Activated naive CD4-positive, alpha-beta T cell treated with anti-CD3 and anti-CD28 coated beads, Interleukin-2, amount 10 ng/mL, durations not matched to agents 5 hours and 36 hours (primary cell): ENCODE data around the gene TBX2. TPM values are rescaled to one million over a fixed set of nuclear protein-coding genes. Genes with fewer than 3 reads are reported as not detected.

Experiments used
- total RNA-seq, 2 experiments: library from RNA; stranded (reverse); gene quantifications; one replicate each; pipeline ENCODE4 v1.2.3, GENCODE V29; 2021

Gene TBX2
- not detected for total RNA-seq

DNA sequence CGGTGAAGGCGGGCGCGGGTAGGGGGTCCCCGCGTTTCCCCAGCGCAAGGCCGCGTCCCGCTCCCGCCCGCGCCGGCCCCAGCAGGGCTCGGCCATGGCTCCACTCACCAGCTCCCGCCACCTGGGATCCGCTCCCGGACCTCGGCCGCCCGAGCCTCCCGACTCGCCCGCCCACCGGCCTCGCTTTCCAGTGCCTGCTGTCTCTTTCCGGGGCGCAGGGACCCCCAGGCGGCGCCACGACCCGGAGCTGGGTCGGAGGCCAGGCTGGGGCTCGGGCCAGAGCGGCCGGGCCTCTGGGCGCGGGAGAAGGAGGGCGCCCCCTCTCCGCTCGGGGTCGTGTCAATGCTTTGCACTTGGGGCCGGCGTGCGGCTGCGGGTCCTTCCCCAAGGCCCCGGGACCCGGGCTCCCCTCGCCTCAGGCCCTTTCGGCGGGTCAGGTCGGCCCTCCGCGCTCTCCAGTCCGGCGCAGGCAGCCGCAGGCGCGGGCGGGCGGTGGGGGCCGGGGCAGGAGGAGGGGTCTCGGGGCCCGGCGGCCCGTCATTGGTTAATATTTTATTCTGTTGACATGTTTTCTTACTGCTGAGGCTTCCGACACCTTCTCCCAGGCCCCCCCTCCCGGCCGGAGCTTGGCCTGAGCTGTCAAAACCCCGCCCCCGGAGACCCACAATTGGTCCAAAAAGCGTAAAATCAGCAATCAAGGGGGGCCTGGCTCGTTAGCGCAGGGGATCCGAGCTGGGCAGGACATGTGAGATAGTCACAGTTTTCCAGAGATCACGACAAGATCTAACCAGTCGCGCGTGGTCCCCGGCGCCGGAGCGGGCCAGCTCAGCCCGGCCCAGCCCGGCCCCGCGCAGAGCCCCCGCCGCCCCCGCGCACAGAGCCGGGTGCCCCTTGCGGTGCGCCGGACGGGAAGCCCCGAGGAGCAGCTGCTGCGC lies at the start of gene TBX2:
Gene TBX2 (plus strand): TSS at position 713 of the 935 bp plus-strand sequence. CDS start 334 bp downstream, outside the sequence.

DNA sequence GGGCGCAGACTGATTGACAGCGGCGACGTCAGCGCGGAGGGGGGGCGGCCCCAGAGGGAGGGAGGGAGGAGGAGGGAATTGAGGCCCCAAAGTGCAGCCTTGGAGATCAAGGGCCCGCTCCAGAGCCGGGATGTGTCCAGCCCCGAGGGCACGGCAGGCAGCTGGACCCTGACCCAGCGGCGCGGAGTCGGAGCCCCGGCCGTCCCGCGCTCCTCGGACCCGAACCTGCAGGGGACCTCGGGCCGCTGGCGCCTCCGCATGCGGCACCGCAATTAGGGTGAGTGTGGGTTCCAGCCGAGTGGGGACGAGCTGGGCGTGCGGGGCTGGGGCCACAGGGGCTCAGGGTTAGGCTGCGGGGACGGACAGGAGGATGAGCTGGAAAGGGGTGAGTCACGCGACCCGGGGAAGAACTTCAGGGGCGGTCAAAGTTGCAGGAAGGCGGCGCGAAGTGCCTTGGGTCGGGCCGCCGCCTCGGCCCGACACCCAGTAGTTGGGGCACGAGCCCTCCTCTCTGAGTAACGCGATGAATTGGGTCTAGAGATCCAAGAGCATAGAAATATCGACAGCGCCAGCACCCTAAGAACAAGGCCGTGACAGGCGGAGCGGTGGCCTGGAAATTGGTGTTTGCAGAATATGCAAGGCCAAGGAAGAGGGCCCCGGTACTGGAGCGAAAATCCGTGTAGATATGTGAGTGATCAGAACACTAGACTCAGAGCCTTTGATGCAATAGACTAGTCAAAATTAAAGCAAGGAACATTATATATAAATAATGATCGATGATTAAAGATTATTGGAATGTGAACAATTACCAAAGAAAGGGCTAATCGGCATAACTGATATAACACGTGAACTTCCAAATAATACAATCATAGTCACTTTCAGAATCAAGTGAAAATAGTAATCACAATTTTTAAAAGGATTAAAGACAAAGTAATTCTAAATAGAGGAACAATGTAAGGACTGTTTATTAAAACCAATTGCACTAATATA lies 53.0 kb downstream of the TBX2 start, which contains the start of gene TBX4:
Gene TBX4 (plus strand): TSS at position 122 of the 990 bp plus-strand sequence. CDS start 4,069 bp downstream, outside the sequence.

Other genes starting within 250 kb of the TBX2 start
- gene TBX4, start 52.6 kb downstream of the TBX2 start, total RNA-seq: not detected
- gene NACA2, start 191.4 kb downstream of the TBX2 start, total RNA-seq: under 1 TPM in 1 of 2 experiments, not detected in 1; 0.43 TPM